ENCODE measurements around the gene SNX7.

DNA sequence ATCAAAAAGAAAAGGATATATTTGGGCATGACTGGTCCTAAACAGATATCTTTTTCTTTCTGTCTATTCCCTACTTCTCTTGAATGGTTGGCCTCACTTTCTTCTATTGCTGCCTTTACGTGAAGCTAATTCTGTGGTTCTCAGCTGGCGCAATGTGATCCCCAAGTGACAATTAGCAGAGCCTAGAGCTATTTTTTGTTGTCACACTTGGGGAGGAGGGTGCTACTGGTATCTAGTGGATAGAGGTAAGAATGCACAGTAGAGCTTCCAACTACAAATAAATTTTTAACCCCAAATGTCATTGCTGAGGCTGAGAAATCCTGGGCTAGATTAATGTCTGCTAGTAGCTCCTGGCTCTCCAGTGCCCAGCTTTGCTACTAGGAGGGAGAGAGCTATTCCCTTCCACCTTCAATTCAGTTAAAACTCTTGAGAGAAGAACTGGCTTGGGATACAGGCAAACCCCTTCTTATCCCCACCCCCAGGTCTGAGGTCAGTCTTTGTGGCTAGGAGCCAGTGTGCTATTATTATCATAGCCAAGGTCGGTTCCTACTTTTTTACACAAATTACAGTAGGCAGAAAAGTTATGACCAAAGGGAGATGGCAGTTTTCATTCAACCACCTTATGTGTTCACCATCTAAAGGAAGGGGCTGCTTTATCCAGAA is 102.1 kb downstream of the SNX7 start:
- TF ChIP-seq GATA3 (IDR thresholded peaks at IDR 0.05; ENCODE audit: low read depth, low read length) (no peak), GATA2 (IDR thresholded peaks at IDR 0.05; ENCODE audit: low read depth, low read length) (no peak)

All from SH-SY5Y (cell line).